HG03575 (cell line): ENCODE results near the gene NR6A1.
"Not testable (repeated sequence)": the region's sequence is repeated elsewhere in the genome, so short reads cannot be mapped to it uniquely, and the experiment has no call there.

Experiments
- ATAC-seq: cut with Tn5 transposase; IDR thresholded peaks from one replicate; pipeline ENCODE4 v1.9.1; 2021; ENCODE audit not compliant: unreplicated experiment, insufficient number of reproducible peaks, low FRiP score; ENCODE audit errors: extremely low read depth

The NR6A1 gene

DNA sequence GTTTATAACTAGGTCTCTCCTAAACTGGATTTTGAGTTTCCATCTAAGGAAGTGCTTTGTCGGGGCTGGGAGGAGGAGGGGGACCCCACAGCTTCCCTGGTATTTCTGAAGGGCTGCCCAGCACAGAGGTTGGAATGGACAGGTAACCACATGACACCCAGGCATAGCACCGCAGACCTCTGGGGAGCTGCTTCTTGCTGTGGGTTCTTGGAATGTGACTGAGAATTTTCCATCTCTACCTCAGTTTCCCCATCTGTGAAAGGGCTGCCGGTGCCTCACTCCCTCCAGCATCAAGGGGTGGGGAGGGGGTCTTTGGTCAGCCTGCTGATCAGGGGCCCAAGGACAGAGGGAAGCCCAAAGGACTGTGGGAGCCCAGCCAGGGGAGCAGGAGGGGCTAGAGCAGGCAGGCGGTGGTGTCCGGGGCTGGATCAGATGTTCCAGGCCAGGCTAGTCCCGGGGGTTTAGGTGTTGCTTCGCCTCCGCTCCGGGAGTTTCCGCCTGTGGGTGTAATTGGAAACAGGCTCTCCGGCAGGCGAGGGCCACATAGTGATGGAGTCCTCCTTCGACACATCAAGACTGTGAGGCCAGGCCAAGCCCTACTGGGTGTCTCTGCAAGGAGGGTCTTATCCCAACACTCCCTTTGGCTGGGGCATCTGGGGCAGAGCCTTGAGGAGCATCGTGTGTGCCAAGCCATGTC is 9.1 kb upstream of the NR6A1 start:
- ATAC-seq = no peak

DNA sequence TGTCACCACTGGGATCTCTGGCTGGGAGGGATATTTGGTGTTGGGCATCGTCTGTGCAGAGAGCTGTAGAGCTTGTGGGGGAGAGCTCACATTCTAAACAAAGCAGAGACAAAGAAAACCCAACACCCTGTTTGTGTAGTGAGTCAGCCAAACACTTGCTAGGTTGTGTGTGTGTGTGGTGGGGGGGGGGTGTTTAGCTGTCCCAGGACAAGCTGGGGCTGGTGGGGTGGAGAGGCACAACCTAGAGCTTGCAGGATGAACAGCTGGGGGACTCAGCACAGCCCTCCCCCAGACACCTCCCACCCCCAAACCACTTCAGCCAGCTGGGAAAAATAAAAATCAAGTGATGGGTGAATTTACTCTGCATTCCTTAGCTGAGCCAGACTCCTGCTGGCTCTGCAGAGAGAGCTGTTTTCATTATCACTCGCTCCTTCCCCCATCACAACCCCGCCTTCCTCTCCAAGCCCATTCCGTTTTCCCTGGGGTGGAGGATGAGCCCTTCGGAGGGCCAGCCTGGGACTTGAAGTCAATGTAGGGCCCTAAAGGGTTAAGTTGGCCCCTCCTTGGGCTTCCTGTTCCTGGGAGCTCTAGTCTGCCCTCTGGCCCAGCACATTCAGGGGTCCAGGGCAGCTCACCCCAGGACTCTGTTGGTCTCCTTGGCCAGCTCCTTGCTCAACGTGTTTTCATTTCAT is 8.4 kb upstream of the NR6A1 start:
- ATAC-seq = no peak

DNA sequence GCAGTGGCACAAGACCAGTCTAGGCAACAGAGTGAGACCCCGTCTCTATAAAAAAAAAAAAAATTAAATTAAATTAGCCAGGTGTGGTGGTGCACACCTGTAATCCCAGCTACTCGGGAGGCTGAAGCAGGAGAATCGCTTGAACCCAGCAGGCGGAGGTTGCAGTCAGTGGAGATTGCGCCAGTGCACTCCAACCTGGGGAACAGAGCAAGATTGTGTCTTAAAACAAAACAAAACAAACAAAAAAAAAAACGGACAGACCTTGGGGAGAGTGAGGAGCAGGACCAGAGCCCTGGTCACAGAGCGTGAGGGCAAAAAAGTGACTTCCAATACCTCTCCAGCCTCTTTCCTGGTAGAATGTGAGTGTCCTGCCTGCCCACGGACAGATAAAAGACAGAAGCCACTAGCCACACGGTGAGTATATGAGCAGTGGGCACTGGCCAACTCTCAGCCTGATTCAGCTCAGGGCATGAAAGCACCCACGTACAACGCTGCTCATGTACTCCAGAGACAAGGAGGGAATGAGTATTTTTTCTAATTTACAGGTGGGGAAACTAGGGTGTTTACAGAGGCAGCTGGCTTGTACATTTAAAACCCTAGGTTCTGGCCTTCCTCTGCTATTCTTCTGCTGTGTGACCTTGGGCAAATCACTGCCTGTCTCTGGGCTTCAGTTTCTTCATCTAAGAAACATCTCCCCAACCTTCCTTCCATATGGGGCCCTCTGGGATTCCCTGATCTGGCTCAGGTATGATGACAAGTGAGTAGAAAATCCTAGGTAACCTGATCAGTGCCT is 7.7 kb upstream of the NR6A1 start:
- ATAC-seq = no peak

DNA sequence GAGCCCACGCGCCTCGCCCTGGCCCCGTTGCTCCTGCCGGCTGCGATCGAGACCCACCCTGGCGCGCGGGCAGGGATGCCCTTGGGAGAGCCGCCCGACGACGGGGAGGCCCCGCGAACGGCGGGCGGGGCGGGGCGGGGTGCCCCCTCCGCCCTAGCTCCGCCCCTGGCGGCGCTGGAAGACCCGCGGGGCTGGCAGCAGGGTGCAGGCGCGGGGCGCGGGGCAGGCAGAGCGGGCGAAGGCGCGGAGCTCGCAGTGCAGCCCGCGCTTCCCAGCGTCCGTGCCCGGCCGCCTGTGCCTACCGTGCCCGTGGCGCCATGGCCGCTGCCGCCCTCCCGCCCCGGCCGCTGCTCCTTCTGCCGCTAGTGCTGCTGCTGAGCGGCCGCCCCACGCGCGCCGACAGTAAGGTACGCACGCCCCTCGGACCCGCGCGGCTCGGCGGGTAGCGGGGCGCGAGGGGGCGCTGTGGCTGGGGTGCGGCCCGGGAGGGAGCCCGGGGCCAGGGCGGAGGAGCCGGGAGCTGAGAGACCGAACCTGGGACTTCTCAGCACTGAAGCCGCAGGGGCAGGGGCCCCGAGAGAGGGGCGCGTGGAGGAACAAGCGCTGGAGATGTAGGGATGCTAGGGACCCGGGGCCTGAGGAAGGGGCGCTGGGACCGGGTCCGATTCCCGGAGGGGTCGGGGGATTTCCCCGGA is 6.0 kb upstream of the NR6A1 start, which contains the start of gene OLFML2A:
Gene OLFML2A (plus strand): TSS at position 180 of the 695 bp plus-strand sequence. CDS start 138 bp downstream, at position 318.
- no peak for ATAC-seq

DNA sequence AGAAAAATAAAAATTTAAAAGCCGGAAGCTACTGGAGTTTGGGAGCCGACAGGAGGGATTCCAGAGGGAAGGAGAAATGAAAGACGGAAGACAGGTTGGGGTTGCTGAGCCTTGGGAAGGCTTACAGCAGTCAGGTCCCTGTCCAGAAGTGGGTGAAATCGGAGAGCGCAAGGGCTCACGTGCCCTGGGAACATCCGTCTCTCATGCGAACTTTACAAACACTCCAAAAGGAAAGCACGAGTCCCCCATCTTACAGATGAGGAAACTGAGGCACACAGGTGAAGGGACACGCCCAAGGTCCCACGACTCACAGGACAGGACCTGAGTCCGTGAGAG is 5.5 kb upstream of the NR6A1 start:
- no peak for ATAC-seq

DNA sequence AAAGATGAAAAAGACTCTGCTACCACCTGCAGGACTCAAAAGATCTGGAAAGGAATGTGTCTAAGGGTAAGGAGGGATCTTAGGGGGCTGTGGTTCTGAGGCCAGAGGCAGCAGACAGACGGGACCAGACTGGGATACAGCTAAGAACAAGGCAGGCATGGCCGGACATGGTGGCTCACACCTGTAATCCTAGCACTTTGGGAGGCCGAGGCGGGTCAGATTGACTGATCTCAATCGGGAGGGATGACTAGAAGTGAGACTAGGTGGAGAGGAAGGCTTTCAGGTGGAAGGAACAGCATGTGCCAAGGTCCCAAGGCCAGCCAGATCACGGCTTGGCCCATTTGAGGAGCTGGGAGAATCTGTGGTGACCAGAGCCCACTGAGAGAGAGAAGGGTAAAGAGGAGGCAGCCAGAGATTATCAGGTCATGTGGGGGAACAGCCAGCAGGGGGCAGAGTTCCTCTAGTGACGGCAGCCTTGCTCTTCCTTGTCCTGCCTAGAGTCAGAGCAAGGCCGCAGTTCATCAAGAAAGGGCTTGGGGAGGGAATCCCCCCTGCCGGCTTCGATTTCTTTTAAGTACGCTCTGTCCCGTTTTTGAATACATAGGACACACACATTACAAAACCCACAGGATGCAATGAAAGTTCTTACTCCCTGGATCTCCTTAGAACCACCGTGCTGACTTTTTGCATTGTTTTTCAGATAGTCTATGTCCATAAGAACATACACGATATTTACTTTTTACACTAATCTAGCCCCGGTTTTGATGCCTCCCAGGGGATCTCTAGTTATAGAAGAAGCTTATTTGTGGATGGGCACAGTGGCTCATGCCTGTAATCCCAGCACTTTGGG is 3.2 kb upstream of the NR6A1 start:
- no peak for ATAC-seq

DNA sequence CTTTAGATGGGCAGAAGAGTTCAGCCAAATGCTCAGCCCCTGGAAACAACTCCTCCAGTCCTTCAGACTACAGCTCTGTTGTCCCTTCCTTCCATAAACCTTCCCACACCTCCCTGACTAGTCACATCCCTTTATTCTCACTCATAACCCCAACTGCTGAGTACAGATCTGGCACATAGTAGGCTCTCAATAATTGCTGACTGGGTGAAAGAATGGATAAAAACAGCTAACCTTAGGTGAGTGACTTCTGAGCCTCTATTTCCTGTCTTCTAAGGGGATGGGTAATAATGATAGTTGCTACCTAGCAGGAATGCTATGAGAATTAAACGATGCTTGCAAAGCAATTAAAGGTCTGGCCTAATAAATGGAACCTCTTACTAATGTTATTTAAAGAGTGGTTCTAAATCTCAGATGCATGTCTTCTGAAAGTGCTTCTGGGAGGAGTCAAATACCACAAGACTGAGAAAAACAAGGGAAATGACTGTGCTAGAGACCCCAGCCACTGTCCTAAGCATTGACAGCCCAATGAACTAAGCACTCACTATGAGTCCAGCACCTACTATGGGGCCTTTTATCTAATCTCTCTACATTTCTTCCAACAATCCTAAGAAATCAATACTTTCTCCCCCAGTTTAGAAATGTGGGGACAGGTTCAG is 2.5 kb upstream of the NR6A1 start:
- no peak for ATAC-seq

DNA sequence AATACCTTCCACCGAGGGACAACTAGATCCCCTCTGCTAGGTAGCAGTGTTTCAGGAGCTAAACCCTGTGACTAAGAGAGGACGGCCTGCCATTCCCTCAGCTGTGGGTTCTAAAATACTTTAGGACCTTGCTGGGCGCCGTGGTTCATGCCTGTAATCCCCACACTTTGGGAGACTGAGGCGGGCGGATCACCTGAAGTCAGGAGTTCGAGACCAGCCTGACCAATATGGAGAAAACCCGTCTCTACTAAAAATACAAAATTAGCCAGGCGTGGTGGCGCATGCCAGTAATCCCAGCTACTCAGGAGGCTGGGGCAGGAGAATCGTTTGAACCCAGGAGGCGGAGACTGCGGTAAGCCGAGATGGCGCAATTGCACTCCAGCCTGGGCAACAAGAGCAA is 1.8 kb upstream of the NR6A1 start:
- ATAC-seq = not testable (repeated sequence)

DNA sequence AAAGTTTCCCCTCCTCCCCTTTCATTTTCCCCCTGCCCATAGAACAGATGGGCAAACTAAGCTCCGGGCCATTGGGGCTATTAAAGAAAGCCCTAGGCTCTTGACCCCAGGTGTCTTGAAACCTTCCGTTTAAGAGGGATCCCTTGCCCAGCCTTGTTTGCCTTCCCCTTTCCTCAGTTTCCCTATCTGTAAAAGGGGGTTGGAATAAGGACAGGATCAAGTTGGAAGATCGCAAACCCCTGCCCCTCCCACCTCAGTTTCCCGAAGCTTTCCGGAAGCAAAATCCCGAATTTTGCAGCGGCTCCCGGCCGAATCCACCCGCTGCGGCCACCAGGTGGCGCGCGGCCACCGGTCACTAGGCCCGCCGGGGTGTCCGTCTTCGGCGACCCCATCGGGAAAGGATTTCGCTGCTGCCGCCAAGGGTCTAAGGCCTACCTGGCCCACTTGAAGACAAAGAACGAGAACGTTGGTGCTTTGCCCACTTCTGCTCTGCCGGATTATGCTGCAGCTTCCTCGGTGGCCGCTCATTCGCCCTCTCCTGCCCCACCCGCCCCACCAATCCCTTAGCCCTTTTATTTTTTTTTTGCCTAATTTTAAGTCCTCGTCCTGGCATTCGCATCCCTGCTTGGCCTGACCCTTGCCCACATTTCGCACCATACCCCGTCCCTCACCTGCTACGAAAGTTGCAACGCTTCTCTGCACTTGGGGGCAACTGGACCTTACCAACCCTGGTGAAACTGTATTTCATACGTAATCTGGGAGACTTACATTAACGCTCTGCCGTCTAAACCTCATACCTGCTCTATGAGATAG is 962 bp upstream of the NR6A1 start:
- ATAC-seq = no peak

DNA sequence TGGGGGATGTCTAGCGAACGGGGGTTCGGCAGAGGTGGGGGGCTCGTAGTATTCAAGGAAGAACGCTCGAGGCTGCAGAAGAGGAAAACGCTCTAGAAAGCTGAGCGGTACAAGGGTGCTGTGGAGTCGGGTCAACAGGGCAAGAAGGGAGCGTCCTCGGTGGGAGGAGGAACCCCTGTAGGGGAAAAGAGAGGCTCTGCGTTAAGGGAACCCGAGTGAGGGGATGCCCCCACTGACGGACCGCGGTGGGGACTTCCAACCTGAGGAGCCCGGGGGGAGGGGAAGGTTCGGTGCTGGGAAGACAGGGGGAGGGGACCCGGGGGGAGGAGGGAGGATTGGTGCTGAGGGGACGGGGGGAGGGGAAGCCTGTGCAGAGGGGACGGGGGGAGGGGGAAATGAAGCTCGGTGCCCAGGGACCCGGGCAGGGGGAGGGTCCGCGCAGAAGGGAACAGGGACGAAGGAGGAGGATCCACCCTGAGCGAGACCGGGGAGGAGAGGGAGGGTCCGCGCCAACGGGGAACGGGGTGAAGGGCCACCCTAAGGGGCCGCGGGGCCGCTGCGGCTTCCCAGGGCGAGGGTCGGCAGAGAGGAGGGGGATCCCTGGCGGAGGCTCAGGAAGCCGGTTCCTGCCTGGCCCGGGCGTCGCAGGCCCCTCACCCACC is 621 bp downstream of the NR6A1 start:
- no peak for ATAC-seq

DNA sequence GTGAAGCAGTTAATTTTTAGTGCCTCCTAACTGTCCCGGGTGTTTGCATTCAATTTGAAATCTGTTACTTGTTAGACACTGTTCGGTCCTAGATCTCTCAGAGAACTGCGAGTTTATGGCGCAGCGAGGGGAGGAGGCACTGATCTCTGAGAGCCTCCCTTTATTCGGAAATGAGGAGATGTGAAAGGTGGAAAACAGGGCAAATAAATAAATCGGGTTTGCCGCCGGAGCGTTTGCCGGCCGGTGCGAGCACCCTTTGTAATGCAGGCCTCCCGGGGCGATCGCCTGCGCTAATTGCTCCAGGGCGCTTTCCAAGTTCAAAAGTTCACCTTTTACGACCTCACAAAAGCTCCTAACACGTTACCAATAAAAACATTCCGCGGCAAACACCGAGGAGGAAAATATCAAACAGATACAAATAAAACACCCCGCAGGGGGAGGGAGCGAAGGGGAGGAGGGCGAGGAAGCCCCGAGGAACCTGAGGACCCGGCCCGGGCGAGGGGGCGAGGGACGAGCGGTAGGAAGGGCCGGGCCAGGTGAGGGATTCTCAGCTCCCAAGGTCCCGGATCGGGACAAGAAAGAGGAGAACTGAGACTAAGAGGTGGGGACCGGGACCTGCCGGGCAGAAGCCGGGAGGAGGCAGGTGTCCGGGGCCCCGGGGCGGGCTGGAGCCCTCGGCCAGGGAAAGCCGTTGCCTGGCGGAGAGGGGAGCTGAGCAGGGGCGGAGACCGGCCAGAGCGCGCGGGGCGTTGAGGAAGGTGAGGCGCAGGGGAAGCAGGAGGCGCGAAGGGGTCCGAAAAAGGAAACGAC is 1.4 kb downstream of the NR6A1 start:
- no peak for ATAC-seq

DNA sequence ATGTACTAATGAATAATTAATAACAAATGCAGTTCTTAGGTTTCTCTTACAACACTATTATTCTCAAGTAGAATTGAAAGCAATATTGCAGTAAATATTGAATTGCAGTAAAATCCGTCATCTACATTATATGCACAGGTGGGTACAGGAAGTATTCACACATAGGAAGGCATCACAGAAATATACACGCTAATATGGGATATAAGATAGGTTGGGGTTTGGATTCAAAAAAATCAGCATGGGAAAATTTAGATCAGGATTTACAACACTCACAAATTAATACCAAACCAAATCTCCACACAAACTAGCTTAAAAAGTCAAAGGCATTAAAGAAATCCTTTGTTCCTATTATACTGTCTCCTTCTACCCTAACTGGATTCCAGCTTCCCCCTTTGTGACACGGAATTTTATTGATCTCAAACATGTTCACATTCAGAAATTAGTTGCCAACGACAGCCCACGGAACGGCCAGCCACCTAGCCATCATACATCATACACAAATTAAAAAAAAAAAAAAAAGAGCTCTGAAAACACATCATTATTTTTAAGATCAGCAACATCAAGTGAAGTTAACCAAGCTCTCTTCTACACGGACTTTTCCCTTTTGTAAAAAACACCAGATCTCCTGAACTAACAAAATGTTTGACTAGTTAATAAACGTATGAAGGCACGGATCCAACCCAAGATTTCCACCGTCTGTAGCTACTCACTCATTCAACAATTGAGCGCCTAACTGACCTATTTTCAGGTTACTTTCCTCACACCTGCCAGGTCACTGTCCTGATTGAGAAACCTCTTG is 2.2 kb downstream of the NR6A1 start:
- no peak for ATAC-seq

DNA sequence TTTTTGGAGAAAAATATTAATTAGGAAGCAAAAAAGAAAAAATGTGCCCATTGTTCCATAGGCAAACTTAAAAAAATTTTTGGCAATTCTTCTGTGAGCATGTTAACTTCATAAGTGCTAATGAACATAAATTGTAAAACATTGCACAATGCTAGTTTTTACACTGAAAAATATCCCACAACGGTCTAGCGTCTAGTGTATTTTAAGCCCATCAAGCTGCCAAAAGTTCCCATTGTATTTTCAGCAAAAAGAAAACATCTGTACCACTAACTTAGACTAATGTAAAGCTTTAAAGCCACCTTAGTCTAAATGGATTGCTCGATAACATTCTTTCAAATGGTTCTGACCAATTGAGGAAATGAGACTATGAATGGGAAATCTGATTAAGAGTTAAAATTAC is 2.8 kb downstream of the NR6A1 start:
- ATAC-seq = no peak

DNA sequence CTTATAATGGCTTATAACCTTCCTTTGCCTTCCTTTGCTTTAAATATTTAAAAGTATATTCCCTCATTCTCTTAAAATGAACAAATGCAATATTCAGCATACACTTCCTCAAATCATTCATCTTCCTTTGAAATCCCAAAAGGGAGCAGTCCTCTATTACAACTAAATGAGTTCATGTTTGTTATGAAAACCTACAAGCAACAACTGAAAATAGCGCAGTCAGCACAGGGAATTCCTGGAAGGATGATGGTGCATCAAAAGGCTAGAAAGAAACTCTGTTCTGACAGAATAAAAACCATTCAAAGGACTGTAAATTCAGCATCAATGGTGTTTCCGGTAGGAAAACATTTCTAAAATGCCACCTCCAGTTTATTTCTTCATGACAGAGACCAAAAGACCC is 3.3 kb downstream of the NR6A1 start:
- no peak for ATAC-seq

DNA sequence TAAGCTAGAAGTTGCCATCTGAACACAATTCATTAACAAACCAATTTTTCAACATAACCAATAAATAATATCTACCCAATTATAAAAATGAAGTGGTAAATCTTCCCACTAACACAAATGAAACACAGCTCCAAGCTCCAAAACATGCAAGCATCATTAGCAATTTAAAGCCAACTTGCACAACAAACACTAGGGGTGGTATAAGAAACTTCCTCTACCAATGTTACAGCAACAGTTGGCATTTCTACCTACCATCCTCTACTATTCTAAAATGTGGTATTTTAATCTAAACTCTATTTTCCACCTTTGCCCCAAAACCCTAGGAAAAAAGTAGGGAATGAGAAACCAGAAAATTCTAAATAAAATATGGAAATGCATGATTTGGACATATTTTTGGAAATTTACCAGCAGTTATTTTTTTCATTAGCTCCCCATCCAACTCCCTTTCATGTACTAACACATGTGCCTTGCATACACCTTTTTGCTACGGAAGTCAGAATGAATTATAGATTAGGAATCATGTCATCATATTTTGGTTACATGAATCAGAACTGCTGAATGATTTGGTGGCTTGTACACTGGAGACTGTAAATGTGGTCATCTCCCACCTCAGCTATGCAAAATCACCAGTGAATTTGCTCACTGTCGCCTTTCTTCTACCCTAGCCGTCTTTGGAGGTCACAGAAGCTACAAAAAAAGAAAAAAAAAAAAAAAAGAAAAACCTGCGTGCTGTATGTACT is 4.1 kb downstream of the NR6A1 start:
- no peak for ATAC-seq
